Natural killer cell (primary cell): ENCODE results near the gene PRKCD. TPM values are rescaled to one million over a fixed set of nuclear protein-coding genes. Genes with fewer than 3 reads are reported as not detected.

Experiments
- ATAC-seq, 3 donors: fragments of 150-1000 bp in 2 of 3; fragments of 200-7000 bp in 1 of 3; cut with Tn5 transposase; 1 replicate in 1 of 3; 2 replicates in 2 of 3; pipeline ENCODE4 v1.10.0; 2021; ENCODE audit warnings: mild to moderate bottlenecking in 2 of 3, moderate library complexity in 2 of 3
- DNase-seq, 2 donors: peaks; one replicate each; pipeline versions ENCODE4 v3.0.0 to v3.0.0-alpha.2; 2013 to 2021; ENCODE audit warnings: mixed read lengths in 1 of 2
- H3K27ac ChIP-seq: one replicate; pipeline ENCODE4 v1.5.1; 2013; ENCODE audit warnings: mild to moderate bottlenecking, low read length
- H3K27me3 ChIP-seq: one replicate; pipeline ENCODE4 v1.6.1; 2013; ENCODE audit warnings: low read length; ENCODE audit not compliant: control insufficient read depth, insufficient read depth
- H3K36me3 ChIP-seq: one replicate; pipeline ENCODE4 v1.6.1; 2013; ENCODE audit warnings: low read length; ENCODE audit not compliant: control insufficient read depth, insufficient read depth
- H3K4me1 ChIP-seq: one replicate; pipeline ENCODE4 v1.6.1; 2013; ENCODE audit warnings: low read length; ENCODE audit not compliant: control insufficient read depth, insufficient read depth
- H3K4me3 ChIP-seq: one replicate; pipeline ENCODE4 v1.5.1; 2013; ENCODE audit warnings: low read length
- H3K9me3 ChIP-seq: one replicate; pipeline ENCODE4 v1.6.1; 2013; ENCODE audit warnings: low read length; ENCODE audit not compliant: control insufficient read depth, insufficient read depth
- H3K27ac Mint-ChIP-seq, 2 donors: one replicate each; pipeline ENCODE4 v1.8.0; 2022; ENCODE audit warnings: mild to moderate bottlenecking in 2 of 2, mixed read lengths in 2 of 2, moderate library complexity in 1 of 2
- H3K27me3 Mint-ChIP-seq, 2 donors: one replicate each; pipeline ENCODE4 v1.8.0; 2022; ENCODE audit warnings: low read depth in 2 of 2, mixed read lengths in 2 of 2
- H3K36me3 Mint-ChIP-seq: one replicate; pipeline ENCODE4 v1.8.0; 2022; ENCODE audit warnings: mixed read lengths
- H3K4me1 Mint-ChIP-seq, 2 donors: one replicate each; pipeline ENCODE4 v1.8.0; 2022; ENCODE audit warnings: mixed read lengths in 2 of 2
- H3K4me3 Mint-ChIP-seq: one replicate; pipeline ENCODE4 v1.8.0; 2022; ENCODE audit warnings: mild to moderate bottlenecking, moderate library complexity, mixed read lengths
- H3K9me3 Mint-ChIP-seq, 2 donors: one replicate each; pipeline ENCODE4 v1.8.0; 2022; ENCODE audit warnings: mixed read lengths in 2 of 2
- WGBS: methylation state at CpG from one replicate; pipeline ENCODE4 v1.1.7; 2013; ENCODE audit warnings: missing lambda C conversion rate; ENCODE audit not compliant: insufficient coverage; 5-methylcytosine and 5-hydroxymethylcytosine counted together
- intact Hi-C: fragments of 100-400 bp; cut with micrococcal nuclease; formaldehyde crosslinking; loops from one replicate; pipeline ENCODE4 v1.14.2; 2022
- total RNA-seq, 4 donors: library from RNA; stranded (reverse); fragments of 120-200 nt in 1 of 4; gene quantifications; one replicate each; pipeline versions ENCODE4 v1.2.3 to v1.2.4, GENCODE V29; 2013 to 2022
- TF ChIP-seq, protein P1 (sequence below): fragments of 200-600 bp; IDR thresholded peaks from one replicate; pipeline ENCODE4 v1.8.0; 2022; ENCODE audit warnings: antibody characterized with exemption

Gene PRKCD
- total RNA-seq, 3 donors from 2014 or later (not counting 1 experiment from before 2014, with no cell fraction given) = 31.7 to 60.0 (median 36.3) TPM

- Histone ChIP-seq H3K4me1 (no peaks in the 10 kb centered on the region), H3K4me3 (no peak overlapping the region), H3K9me3 (no peaks in the 10 kb centered on the region), H3K27me3 (no peaks in the 10 kb centered on the region), H3K27ac (no peak overlapping the region), H3K36me3 (peaks cover 74% of the 10 kb centered on the region)
- TF ChIP-seq, protein P1, sequence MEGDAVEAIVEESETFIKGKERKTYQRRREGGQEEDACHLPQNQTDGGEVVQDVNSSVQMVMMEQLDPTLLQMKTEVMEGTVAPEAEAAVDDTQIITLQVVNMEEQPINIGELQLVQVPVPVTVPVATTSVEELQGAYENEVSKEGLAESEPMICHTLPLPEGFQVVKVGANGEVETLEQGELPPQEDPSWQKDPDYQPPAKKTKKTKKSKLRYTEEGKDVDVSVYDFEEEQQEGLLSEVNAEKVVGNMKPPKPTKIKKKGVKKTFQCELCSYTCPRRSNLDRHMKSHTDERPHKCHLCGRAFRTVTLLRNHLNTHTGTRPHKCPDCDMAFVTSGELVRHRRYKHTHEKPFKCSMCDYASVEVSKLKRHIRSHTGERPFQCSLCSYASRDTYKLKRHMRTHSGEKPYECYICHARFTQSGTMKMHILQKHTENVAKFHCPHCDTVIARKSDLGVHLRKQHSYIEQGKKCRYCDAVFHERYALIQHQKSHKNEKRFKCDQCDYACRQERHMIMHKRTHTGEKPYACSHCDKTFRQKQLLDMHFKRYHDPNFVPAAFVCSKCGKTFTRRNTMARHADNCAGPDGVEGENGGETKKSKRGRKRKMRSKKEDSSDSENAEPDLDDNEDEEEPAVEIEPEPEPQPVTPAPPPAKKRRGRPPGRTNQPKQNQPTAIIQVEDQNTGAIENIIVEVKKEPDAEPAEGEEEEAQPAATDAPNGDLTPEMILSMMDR = no peak
- WGBS = 95% methylated on average over 2 of the region's 2 CpGs
- no peak overlapping the region for H3K4me3 Mint-ChIP-seq
- H3K9me3 Mint-ChIP-seq = no peaks in the 10 kb centered on the region
- DNase-seq (no peak), ATAC-seq (no peak)
- no peak overlapping the region for H3K27ac Mint-ChIP-seq
- intact Hi-C loops = no loop called here
- no peaks in the 10 kb centered on the region for H3K4me1 Mint-ChIP-seq
- H3K36me3 Mint-ChIP-seq = peaks cover 6% of the 10 kb centered on the region
- H3K27me3 Mint-ChIP-seq = no peaks in the 10 kb centered on the region
These were observed 68.6 kb downstream of the PRKCD start for GRCh38 chr3:53229606-53230005.

DNA sequence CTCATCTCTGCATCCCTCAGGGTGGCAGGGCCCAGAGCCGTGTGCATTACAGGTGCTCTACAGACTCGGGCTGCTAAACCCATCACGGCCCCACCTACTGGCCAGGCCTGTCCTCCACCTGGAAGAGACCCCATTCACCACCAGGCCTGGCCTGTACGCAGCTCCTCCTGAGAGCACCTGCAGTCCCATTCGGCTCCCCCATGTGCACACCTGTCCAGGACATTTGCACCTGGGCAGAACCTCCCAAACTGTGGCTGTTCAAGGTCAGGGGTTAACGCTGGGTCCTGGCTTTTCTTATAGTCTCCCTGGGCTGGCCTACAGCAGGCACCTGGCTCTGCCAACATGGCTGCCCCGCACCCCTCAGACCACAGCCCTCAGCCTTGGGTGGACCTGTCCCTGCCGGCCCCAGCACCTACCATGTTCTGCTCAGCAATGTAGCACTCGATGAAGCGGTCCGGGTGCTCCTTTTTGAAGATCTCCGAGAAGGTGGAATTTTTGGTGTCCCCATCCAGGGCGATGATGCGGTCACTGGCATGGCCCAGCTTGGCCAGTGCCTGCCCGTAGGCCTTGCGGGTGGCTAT is 69.1 kb downstream of the PRKCD start:
- intact Hi-C loops = no loop called here
- H3K36me3 ChIP-seq = peaks cover 73% of the 10 kb centered on the region
- WGBS = 94% methylated on average over 16 of the region's 16 CpGs

DNA sequence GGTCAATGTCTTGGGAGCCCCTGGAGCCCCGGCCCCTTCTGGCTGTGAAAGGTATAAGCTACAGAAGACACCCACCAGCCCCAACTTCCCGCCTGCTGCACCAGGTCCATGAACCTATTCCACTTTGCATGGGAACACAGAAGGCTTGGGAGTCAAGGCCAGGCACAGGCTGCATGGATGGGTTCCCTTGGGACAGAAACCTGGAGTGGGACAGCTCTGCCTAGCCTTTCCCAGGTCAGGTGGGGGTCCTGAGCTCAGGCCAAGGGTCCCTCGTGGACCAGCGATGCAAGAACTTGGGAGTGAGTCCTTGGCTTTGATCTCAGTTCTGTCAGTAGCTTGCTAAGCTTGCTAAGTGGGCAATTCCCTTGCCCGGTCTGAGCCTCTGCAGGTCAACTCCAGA is 69.8 kb downstream of the PRKCD start:
- H3K36me3 ChIP-seq = peaks cover 74% of the 10 kb centered on the region
- no peak overlapping the region for H3K4me3 Mint-ChIP-seq
- TF ChIP-seq, protein P1 = no peak
- whole genome bisulfite sequencing = 97% methylated on average over 5 of the region's 5 CpGs
- no peaks in the 10 kb centered on the region for H3K27me3 Mint-ChIP-seq
- peaks cover 0 to 6% of the 10 kb centered on the region in 2 donors for H3K4me1 Mint-ChIP-seq
- peaks cover 6% of the 10 kb centered on the region for H3K36me3 Mint-ChIP-seq
- no peak overlapping the region for H3K27ac ChIP-seq
- H3K4me3 ChIP-seq = no peak overlapping the region
- ATAC-seq (no peak), DNase-seq (no peak)
- no peaks in the 10 kb centered on the region for H3K9me3 ChIP-seq
- no peaks in the 10 kb centered on the region for H3K4me1 ChIP-seq
- no peaks in the 10 kb centered on the region for H3K27me3 ChIP-seq
- no peak overlapping the region for H3K27ac Mint-ChIP-seq
- H3K9me3 Mint-ChIP-seq = no peaks in the 10 kb centered on the region
- intact Hi-C loops = no loop called here

More for the DNA sequence above, 69.1 kb downstream of the PRKCD start:
- Histone ChIP-seq H3K9me3 (no peaks in the 10 kb centered on the region), H3K4me3 (no peak overlapping the region), H3K4me1 (no peaks in the 10 kb centered on the region), H3K27me3 (no peaks in the 10 kb centered on the region), H3K27ac (no peak overlapping the region)
- H3K9me3 Mint-ChIP-seq = no peaks in the 10 kb centered on the region
- H3K4me1 Mint-ChIP-seq = peaks cover 0 to 2% of the 10 kb centered on the region in 2 donors
- no peaks in the 10 kb centered on the region for H3K27me3 Mint-ChIP-seq
- H3K27ac Mint-ChIP-seq = no peak overlapping the region
- peaks cover 6% of the 10 kb centered on the region for H3K36me3 Mint-ChIP-seq
- H3K4me3 Mint-ChIP-seq = no peak overlapping the region
- ATAC-seq (no peak), DNase-seq (no peak)
- TF ChIP-seq, protein P1 = no peak
